Ishikawa (cell line): Measurements from ENCODE around the gene CETN2.

Source experiments
- EGR1 ChIP-seq: IDR thresholded peaks from 2 replicates; pipeline ENCODE4 v1.6.1; 2012
- EP300 ChIP-seq: IDR thresholded peaks from 2 replicates; pipeline ENCODE4 v1.6.1; 2012; ENCODE audit warnings: borderline replicate concordance
- MAX ChIP-seq: IDR thresholded peaks from 2 replicates; pipeline ENCODE4 v1.6.1; 2012
- RAD21 ChIP-seq: IDR thresholded peaks from 2 replicates; pipeline ENCODE4 v1.6.1; 2012; ENCODE audit warnings: low read depth
- REST ChIP-seq: IDR thresholded peaks from 2 replicates; pipeline ENCODE4 v1.6.1; 2012; ENCODE audit warnings: low read depth, mild to moderate bottlenecking
- TAF1 ChIP-seq: IDR thresholded peaks from 2 replicates; pipeline ENCODE4 v1.6.1; 2012; ENCODE audit warnings: low read depth, mild to moderate bottlenecking

GRCh38 chrX:152806035-152806434, 24.5 kb downstream of the CETN2 start:
- TF ChIP-seq REST (no peak), MAX (no peak), EGR1 (no peak), EP300 (no peak), RAD21 (no peak), TAF1 (no peak)
